GM23338 (cell line): ENCODE measurements around the gene ADTRP.

ENCODE experiments used
- CTCF ChIP-seq, 2 experiments: fragments of 200-600 bp in 1 of 2; sonication (generic) in 1 of 2; conservative IDR thresholded peaks; 2 replicates each; pipeline versions ENCODE4 v1.5.1 to v1.6.1; 2016 to 2017; ENCODE audit warnings: antibody characterized with exemption in 2 of 2, low read depth in 2 of 2, mild to moderate bottlenecking in 2 of 2, moderate library complexity in 1 of 2
- EZH2 ChIP-seq: fragments of 200-600 bp; sonication (generic); IDR thresholded peaks from one replicate; pipeline ENCODE4 v1.8.0; 2017; ENCODE audit warnings: antibody characterized with exemption, mild to moderate bottlenecking, low read depth; ENCODE audit not compliant: unreplicated experiment
- EZH2phosphoT487 ChIP-seq: fragments of 200-600 bp; sonication (generic); IDR thresholded peaks from one replicate; pipeline ENCODE4 v1.8.1; 2018; ENCODE audit warnings: antibody characterized with exemption; ENCODE audit not compliant: unreplicated experiment
- JUNB ChIP-seq: IDR thresholded peaks from one replicate; pipeline ENCODE4 v1.6.1; 2016; ENCODE audit warnings: antibody characterized with exemption; ENCODE audit not compliant: unreplicated experiment
- POLR2AphosphoS5 ChIP-seq: IDR thresholded peaks from 2 replicates; pipeline ENCODE4 v1.6.1; 2016; ENCODE audit warnings: antibody characterized with exemption, low read depth
- REST ChIP-seq: IDR thresholded peaks from one replicate; pipeline ENCODE4 v1.6.1; 2018; ENCODE audit warnings: antibody characterized with exemption; ENCODE audit not compliant: unreplicated experiment
- STAT1 ChIP-seq: IDR thresholded peaks from one replicate; pipeline ENCODE4 v1.6.1; 2016; ENCODE audit warnings: antibody characterized with exemption; ENCODE audit not compliant: unreplicated experiment

- TF ChIP-seq CTCF (conservative IDR thresholded peaks at IDR 0.05; ENCODE audit: low read depth in 2 of 2) (no peak), POLR2AphosphoS5 (no peak), EZH2 (no peak), JUNB (no peak), REST (no peak), EZH2phosphoT487 (no peak), STAT1 (no peak)
These were observed 11.1 kb downstream of the ADTRP start for GRCh38 chr6:11767458-11767857.
